Measurements from ENCODE around the gene SLC1A7.

- TF ChIP-seq CTCF (IDR thresholded peaks at IDR 0.05) (no peak), POLR2A (IDR thresholded peaks at IDR 0.05) (no peak), POLR2AphosphoS5 (IDR thresholded peaks at IDR 0.05) (no peak)
Measured at GRCh38 chr1:53069663-53070327, 72.6 kb downstream of the SLC1A7 start.

Measured in stomach (tissue), 4 donors.